Vagina (tissue), 2 donors: ENCODE data around the gene FAH. TPM values are rescaled to one million over a fixed set of nuclear protein-coding genes. Genes with fewer than 3 reads are reported as not detected.

Source experiments
- DNase-seq, 2 donors: peaks; one replicate each; pipeline ENCODE4 v3.0.0-alpha.2; 2017; ENCODE audit errors: extremely low spot score in 2 of 2
- H3K27ac ChIP-seq: fragments of 200-600 bp; sonication (generic); one replicate; pipeline ENCODE4 v1.5.1; 2019
- H3K27me3 ChIP-seq: fragments of 200-600 bp; sonication (generic); one replicate; pipeline ENCODE4 v1.5.1; 2019
- H3K36me3 ChIP-seq, 2 donors: fragments of 200-600 bp; sonication (generic); one replicate each; pipeline ENCODE4 v1.5.1; 2017 to 2019
- H3K4me1 ChIP-seq: fragments of 200-600 bp; sonication (generic); one replicate; pipeline ENCODE4 v1.5.1; 2019
- H3K4me3 ChIP-seq, 2 donors: fragments of 200-600 bp; sonication (generic); 1 replicate in 1 of 2; 2 replicates in 1 of 2; pipeline ENCODE4 v1.5.1; 2016 to 2019
- H3K9me3 ChIP-seq: fragments of 200-600 bp; sonication (generic); one replicate; pipeline ENCODE4 v1.5.1; 2019
- POLR2A ChIP-seq, 2 donors: fragments of 450-650 bp; IDR thresholded peaks; one replicate each; pipeline ENCODE4 v1.6.1; 2017; ENCODE audit warnings: antibody characterized with exemption in 2 of 2, mild to moderate bottlenecking in 2 of 2, moderate library complexity in 2 of 2
- POLR2AphosphoS5 ChIP-seq, 2 donors: sonication (generic); formaldehyde crosslinking; IDR thresholded peaks; one replicate each; pipeline ENCODE4 v1.9.0; 2017; ENCODE audit warnings: antibody characterized with exemption in 2 of 2, mild to moderate bottlenecking in 2 of 2, low read depth in 1 of 2; ENCODE audit not compliant: insufficient read depth in 1 of 2
- intact Hi-C: fragments of 100-400 bp; cut with DNase I; formaldehyde crosslinking; loops from one replicate; pipeline ENCODE4 v1.15.1; 2023
- total RNA-seq: library from RNA; depleted of rRNA; stranded (reverse); fragments of >200 nt; gene quantifications from one replicate; pipeline ENCODE4 v1.2.3, GENCODE V29; 2016
- TF ChIP-seq, protein P1 (sequence below), 3 experiments: fragments of 450-650 bp in 2 of 3; fragments of 200-600 bp in 1 of 3; sonication (generic) in 1 of 3; IDR thresholded peaks; one replicate each; pipeline ENCODE4 v1.5.1; 2017 to 2019; ENCODE audit warnings: antibody characterized with exemption in 3 of 3, mild to moderate bottlenecking in 2 of 3, moderate library complexity in 2 of 3

Gene FAH
- total RNA-seq, 1 donor from 2014 or later: 27.3 TPM

- Histone ChIP-seq H3K27me3 (no peaks in the 10 kb centered on the region), H3K4me1 (no peaks in the 10 kb centered on the region), H3K4me3 (no peak overlapping the region), H3K9me3 (no peaks in the 10 kb centered on the region), H3K27ac (no peak overlapping the region), H3K36me3 (no peaks in the 10 kb centered on the region)
- no peak for DNase-seq
- TF ChIP-seq POLR2AphosphoS5 (IDR thresholded peaks at IDR 0.05; ENCODE audit: insufficient read depth in 1 of 2, low read depth in 1 of 2) (no peak), POLR2A (IDR thresholded peaks at IDR 0.05) (no peak)
- TF ChIP-seq, protein P1, sequence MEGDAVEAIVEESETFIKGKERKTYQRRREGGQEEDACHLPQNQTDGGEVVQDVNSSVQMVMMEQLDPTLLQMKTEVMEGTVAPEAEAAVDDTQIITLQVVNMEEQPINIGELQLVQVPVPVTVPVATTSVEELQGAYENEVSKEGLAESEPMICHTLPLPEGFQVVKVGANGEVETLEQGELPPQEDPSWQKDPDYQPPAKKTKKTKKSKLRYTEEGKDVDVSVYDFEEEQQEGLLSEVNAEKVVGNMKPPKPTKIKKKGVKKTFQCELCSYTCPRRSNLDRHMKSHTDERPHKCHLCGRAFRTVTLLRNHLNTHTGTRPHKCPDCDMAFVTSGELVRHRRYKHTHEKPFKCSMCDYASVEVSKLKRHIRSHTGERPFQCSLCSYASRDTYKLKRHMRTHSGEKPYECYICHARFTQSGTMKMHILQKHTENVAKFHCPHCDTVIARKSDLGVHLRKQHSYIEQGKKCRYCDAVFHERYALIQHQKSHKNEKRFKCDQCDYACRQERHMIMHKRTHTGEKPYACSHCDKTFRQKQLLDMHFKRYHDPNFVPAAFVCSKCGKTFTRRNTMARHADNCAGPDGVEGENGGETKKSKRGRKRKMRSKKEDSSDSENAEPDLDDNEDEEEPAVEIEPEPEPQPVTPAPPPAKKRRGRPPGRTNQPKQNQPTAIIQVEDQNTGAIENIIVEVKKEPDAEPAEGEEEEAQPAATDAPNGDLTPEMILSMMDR (IDR thresholded peaks at IDR 0.05): no peak
- intact Hi-C loops: no loop called here
Observed at GRCh38 chr15:80142646-80143045, 10.2 kb upstream of the FAH start.

DNA sequence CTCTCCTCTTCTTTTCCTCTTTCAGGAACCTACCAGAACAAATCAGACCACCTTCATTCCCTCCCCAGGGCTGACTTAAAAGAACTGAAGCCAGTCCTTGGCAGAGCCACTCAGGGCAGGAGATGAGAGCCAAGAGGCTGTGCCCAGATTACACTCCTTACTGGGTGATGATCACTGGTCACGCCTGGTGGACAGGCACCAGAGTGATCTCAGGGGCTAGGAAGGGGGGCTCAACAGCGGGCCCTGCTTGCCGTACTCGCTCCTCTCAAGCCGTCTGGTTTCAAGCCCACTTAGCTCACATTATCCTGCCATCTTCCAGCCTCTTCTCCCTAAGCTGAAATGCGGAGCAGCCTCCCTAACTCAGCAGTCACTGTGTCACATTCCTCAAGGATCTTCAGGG lies 1.7 kb upstream of the FAH start:
- DNase-seq: no peak
- intact Hi-C loops: loop anchor here (5.0 to 10.0 kb wide), 2 partner anchors 66 to 94 kb away; partner anchors contain the start of gene ZFAND6
- no peak overlapping the region for H3K27ac ChIP-seq

DNA sequence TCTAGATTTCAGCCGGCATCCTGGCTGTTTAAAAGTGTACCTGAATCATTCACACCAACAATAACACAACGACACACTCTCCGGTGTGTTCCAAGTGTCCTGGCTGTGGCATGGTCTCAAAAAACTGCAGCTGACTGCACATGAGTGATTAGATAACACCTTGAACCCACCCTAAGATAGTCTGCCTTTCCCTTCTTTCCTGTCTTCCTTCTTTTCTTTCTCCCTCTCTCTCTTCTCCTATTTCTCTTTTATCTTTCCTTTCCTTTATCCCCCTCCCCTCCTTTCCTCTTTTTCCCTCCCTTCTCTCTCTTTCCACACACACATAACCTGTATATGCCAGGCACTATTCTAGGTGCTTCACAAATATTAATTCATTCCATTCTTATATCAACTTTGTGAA lies 1.2 kb upstream of the FAH start:
- H3K9me3 ChIP-seq: no peaks in the 10 kb centered on the region
- TF ChIP-seq POLR2A (IDR thresholded peaks at IDR 0.05): no peak
- TF ChIP-seq, protein P1 (IDR thresholded peaks at IDR 0.05): no peak
- no peak for TF ChIP-seq POLR2AphosphoS5 (IDR thresholded peaks at IDR 0.05; ENCODE audit: insufficient read depth in 1 of 2, low read depth in 1 of 2)
- no peak for DNase-seq
- intact Hi-C loops: loop anchor here (5.0 to 10.0 kb wide), 2 partner anchors 67 to 94 kb away; partner anchors contain the start of gene ZFAND6
- H3K27ac ChIP-seq: peak overlapping the region; percentile 87
- peaks cover 24% of the 10 kb centered on the region for H3K4me1 ChIP-seq
- H3K36me3 ChIP-seq: no peaks in the 10 kb centered on the region
- no peaks in the 10 kb centered on the region for H3K27me3 ChIP-seq
- peak overlapping the region in 1 of 2 donors; percentile 72 for H3K4me3 ChIP-seq

More for the DNA sequence above, 1.7 kb upstream of the FAH start:
- TF ChIP-seq, protein P1 (IDR thresholded peaks at IDR 0.05): no peak
- TF ChIP-seq POLR2AphosphoS5 (IDR thresholded peaks at IDR 0.05; ENCODE audit: insufficient read depth in 1 of 2, low read depth in 1 of 2) (no peak), POLR2A (IDR thresholded peaks at IDR 0.05) (no peak)
- H3K27me3 ChIP-seq: no peaks in the 10 kb centered on the region
- H3K36me3 ChIP-seq: no peaks in the 10 kb centered on the region
- H3K4me3 ChIP-seq: no peak overlapping the region
- no peaks in the 10 kb centered on the region for H3K9me3 ChIP-seq
- peaks cover 24% of the 10 kb centered on the region for H3K4me1 ChIP-seq

- no peaks in the 10 kb centered on the region for H3K9me3 ChIP-seq
- intact Hi-C loops: loop anchor here (5.0 to 10.0 kb wide), 2 partner anchors 68 to 95 kb away; partner anchors contain the start of gene ZFAND6
- H3K4me1 ChIP-seq: peaks cover 24% of the 10 kb centered on the region
- H3K27me3 ChIP-seq: no peaks in the 10 kb centered on the region
- DNase-seq: peak; percentile 98 to 99
- H3K36me3 ChIP-seq: no peaks in the 10 kb centered on the region
- peak overlapping the region; percentile 72 to 91 for H3K4me3 ChIP-seq
- TF ChIP-seq POLR2AphosphoS5 (IDR thresholded peaks at IDR 0.05; ENCODE audit: insufficient read depth in 1 of 2, low read depth in 1 of 2): peak in 1 of 2 donors; percentile 29
- TF ChIP-seq POLR2A (IDR thresholded peaks at IDR 0.05): no peak
- TF ChIP-seq, protein P1 (IDR thresholded peaks at IDR 0.05): no peak
- peak overlapping the region; percentile 87 for H3K27ac ChIP-seq
Observed at GRCh38 chr15:80152180-80152895, 461 bp upstream of the FAH start.

GRCh38 chr15:80153900-80154299 lies 1.1 kb downstream of the FAH start:
- H3K4me1 ChIP-seq: peaks cover 24% of the 10 kb centered on the region
- H3K4me3 ChIP-seq: peak overlapping the region in 1 of 2 donors; percentile 72
- H3K9me3 ChIP-seq: no peaks in the 10 kb centered on the region
- peaks cover 0 to 8% of the 10 kb centered on the region in 2 donors for H3K36me3 ChIP-seq
- TF ChIP-seq, protein P1 (IDR thresholded peaks at IDR 0.05): no peak
- TF ChIP-seq POLR2AphosphoS5 (IDR thresholded peaks at IDR 0.05; ENCODE audit: insufficient read depth in 1 of 2, low read depth in 1 of 2): no peak
- TF ChIP-seq POLR2A (IDR thresholded peaks at IDR 0.05): no peak
- H3K27ac ChIP-seq: peak overlapping the region; percentile 87
- H3K27me3 ChIP-seq: no peaks in the 10 kb centered on the region
- DNase-seq: no peak
- intact Hi-C loops: loop anchor here (5.0 to 10.0 kb wide), 2 partner anchors 69 to 97 kb away; partner anchors contain the start of gene ZFAND6
